T47D (cell line): ENCODE measurements around the gene CYP19A1.

Experiments used
- DNase-seq, 2 experiments: peaks; one replicate each; pipeline versions ENCODE4 v3.0.0 to v3.0.0-alpha.2; 2011 to 2012; ENCODE audit warnings: low read depth in 1 of 2, low spot score in 1 of 2
- JUND ChIP-seq: IDR thresholded peaks from 2 replicates; pipeline ENCODE4 v1.6.1; 2012; ENCODE audit warnings: low read depth
- in situ Hi-C: cut with HindIII; loops from 2 replicates; pipeline ENCODE4 v1.10.0; 2016; ENCODE audit warnings: low sequenced_read_pairs, low pct_unique_long_range_greater_than_20kb

Gene CYP19A1

DNA sequence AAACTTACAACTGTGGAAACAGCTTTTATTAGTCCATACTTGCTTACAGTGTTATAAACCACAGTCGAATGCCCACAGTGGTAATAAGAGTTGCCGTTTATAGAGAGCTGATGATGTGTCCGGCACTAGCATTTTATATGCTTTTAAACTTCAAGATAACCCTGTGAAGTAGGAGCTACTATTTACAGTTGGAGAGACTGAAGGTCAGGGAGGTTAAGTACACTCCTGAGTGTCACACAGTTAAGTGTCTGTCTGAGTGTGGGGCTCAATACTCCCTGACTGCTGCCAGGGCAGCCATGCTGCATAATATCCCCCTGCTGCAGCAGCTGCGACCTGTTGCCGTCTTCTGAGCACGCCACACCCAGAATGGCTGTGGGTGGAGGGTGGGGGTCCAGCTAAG lies 153.8 kb downstream of the CYP19A1 start:
- in situ Hi-C loops = no loop called here
- TF ChIP-seq JUND = no peak
- no peak for DNase-seq

DNA sequence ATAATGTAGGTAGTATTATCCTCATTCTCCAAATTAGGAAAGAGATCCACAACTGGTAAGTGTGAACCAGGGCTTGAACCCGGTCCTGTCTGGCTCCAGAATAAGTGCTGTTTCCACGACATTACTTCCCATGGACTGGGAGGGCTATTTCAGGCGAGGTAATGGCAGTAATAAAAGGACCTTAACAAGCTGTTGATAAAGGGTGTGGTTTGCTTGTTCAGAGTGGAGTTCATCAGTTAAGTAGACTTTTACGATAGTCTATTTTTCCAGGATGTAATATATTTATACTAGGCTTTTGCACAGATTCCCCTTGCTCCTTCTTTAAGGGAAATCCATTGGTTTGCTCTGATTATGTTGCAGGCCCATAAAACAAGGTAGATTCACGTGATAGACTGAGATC lies 155.3 kb downstream of the CYP19A1 start:
- DNase-seq = no peak

DNA sequence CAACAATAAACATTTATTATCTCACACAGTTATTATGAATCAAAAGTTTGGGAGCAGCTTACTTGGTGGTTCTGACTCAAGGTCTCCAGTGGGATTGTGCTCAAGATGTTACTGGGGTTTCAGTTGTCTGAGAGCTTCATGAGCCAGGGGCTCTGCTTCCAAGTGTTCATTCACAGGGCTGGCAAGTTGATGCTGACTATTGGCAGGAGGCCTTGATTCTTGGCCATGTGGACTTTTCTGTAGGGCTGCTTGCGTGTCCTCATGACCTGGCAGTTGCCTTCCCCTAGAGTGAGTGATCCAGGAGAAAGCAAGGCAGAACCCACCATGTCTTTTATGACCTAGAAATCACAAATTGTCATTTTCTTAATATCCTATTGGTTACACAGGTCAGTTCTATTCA lies 156.5 kb downstream of the CYP19A1 start:
- in situ Hi-C loops = no loop called here
- no peak for TF ChIP-seq JUND
- no peak for DNase-seq

More for the DNA sequence above, 155.3 kb downstream of the CYP19A1 start:
- TF ChIP-seq JUND = no peak
- in situ Hi-C loops = no loop called here

DNA sequence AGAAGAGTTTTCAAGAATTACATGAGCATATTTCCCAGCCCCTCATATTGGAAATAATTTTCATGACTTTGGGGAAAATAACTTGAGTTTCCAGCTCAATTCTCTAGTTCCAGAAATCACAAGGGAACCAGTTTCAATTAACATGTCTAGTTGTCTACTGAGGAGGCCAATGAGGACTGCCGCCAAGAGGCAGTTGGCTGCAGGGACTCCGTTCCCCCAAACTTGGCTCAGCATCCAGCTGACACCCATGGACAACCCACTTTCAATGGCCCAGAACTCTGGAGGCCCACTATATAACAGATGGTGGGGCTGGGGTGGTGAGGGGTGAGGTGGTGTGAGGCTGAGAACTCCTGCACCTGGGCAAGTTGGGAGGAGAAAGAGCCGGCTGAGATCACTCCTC lies 157.2 kb downstream of the CYP19A1 start:
- in situ Hi-C loops = no loop called here
- no peak for TF ChIP-seq JUND
- DNase-seq = no peak

DNA sequence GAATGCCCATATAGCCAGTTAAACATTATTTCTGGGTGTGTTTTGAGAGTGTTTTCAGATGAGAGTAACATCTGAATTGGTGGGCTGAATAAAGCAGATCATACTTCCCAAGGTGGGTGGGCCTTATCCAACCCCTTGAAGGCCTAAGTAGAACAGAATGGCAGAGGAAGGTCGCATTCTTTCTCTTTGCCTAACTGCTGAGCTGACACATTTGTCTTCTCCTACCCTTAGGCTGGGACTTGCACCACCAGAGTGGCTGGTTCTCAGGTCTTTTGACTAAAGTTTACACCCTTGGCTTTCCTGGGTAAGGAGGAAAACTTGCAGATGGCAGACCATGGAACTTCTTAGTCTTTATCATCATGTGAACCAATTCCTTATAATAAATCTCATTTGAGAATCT lies 157.9 kb downstream of the CYP19A1 start:
- in situ Hi-C loops = no loop called here
- TF ChIP-seq JUND = no peak
- no peak for DNase-seq

- no peak for DNase-seq
- no peak for TF ChIP-seq JUND
- in situ Hi-C loops = no loop called here
Measured at GRCh38 chr15:51180011-51180410, 158.4 kb downstream of the CYP19A1 start.

- in situ Hi-C loops = no loop called here
- TF ChIP-seq JUND = no peak
- no peak for DNase-seq
Measured at GRCh38 chr15:51172193-51172592, 166.2 kb downstream of the CYP19A1 start.

- no peak for TF ChIP-seq JUND
- in situ Hi-C loops = no loop called here
- DNase-seq = no peak
Measured at GRCh38 chr15:51171634-51171932, 166.8 kb downstream of the CYP19A1 start.

- in situ Hi-C loops = no loop called here
Measured at GRCh38 chr15:51170882-51171633, 167.3 kb downstream of the CYP19A1 start.

DNA sequence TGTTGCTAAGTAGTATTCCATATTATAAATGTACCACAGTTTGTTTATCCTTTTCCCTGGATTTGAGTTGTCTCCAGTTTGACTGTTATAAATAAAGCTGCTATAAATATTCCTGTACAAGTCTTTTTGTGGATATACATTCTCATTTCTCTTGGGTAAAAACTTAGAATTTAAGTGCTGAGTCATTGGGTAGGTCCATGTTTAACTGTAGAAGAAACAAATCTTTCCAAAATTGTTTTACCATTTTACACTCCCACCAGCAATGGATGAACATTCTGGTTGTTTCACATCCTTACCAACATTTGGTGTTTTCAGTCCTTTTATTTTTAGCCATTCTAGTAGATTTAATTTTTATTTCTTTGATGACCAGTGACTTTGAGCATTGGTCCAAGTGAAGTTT lies 169.7 kb downstream of the CYP19A1 start:
- no peak for TF ChIP-seq JUND
- in situ Hi-C loops = no loop called here
- DNase-seq = no peak

More at GRCh38 chr15:51170882-51171633, 167.3 kb downstream of the CYP19A1 start:
- TF ChIP-seq JUND = no peak
- DNase-seq = no peak

DNA sequence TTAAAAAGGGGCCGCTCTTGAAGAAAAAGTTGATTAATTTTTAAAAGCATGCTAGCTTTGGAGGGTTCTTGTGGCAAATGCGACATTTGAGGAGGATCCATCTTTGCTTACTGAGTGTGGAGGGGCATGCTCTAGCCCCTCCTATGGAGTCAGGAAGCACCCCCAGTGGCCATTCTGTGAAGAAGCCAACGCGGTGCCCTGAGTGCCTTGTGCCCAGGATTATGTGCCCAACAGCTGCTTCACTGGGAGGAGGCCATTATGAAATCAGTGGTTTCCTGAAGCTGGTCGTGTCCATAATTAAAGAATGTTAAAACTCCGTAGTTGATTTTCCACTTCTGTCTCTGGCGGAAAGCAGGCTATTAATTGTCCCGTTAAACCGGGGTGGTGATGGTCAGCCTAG lies 174.6 kb downstream of the CYP19A1 start:
- in situ Hi-C loops = no loop called here
- no peak for TF ChIP-seq JUND
- DNase-seq = no peak

GRCh38 chr15:51162865-51163762 lies 175.3 kb downstream of the CYP19A1 start:
- DNase-seq = peak; percentile 65 to 76
- in situ Hi-C loops = no loop called here
- no peak for TF ChIP-seq JUND

DNA sequence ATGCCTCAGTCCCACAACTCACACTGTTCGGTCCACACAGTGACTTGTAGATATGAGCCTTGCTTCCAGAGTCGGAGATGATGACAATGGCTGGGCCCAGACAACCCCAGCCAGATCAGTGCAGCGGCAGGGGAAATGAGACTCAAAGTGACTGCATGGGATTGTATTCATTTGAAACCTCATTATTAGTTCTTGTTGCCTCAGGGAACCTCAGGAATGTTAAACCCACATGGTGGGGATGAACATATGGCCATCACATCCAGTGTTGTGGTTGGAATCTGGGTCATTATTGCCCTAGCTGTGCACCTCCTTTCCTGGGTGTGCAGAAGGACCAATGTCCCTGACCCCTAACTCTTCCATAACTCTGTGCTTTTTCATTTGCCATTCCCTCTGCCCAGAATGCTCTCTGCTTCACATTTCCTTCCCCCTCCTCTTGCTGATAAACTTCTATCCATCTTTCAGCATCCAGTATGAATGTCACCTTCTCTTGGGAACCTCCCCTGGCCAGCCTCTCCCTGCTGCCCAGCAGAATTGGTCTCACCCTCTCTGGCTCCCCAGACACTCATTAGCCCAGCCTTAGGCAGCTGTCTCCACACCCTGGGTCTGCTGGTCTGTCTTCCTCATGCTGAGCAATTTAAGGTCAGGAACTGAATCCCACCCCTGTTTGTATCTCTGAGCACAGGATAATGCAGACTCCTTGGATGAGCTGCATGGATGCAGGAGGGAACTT lies 176.7 kb downstream of the CYP19A1 start:
- DNase-seq = no peak
- TF ChIP-seq JUND = no peak
- in situ Hi-C loops = no loop called here
